ENCODE data around the gene TUB. TPM values are rescaled to one million over a fixed set of nuclear protein-coding genes. Genes with fewer than 3 reads are reported as not detected.
A peak's percentile ranks its signal among the peaks of the same experiment; 100 is the strongest.

TUB gene
- total and polyA plus RNA-seq, 5 donors from 2014 or later = 0.02 to 0.28 (median 0.27) TPM; not detected in 2

- H3K4me1 Mint-ChIP-seq = peaks cover 0 to 6% (median 0%) of the 10 kb centered on the region in 4 donors
- no peak overlapping the region for H3K4me3 Mint-ChIP-seq
- no peaks in the 10 kb centered on the region for H3K27me3 ChIP-seq (ENCODE audit: control insufficient read depth, insufficient read depth, low read length)
- DNase-seq = no peak
- no peaks in the 10 kb centered on the region for H3K9me3 Mint-ChIP-seq
- no peaks in the 10 kb centered on the region for H3K9me3 ChIP-seq (ENCODE audit: control insufficient read depth in 2 of 2, low read length in 2 of 2)
- no peak overlapping the region for H3K27ac Mint-ChIP-seq
- H3K27ac ChIP-seq (ENCODE audit: insufficient read depth, low read length, poor library complexity, severe bottlenecking) = no peak overlapping the region
- peaks cover 18% of the 10 kb centered on the region for H3K36me3 ChIP-seq (ENCODE audit: control insufficient read depth, insufficient read depth, low read length)
- no peaks in the 10 kb centered on the region for H3K27me3 Mint-ChIP-seq
- H3K4me1 ChIP-seq (ENCODE audit: control insufficient read depth, insufficient read depth, low read length, poor library complexity, severe bottlenecking) = no peaks in the 10 kb centered on the region
- no peak for ATAC-seq (ENCODE audit: low read depth in 2 of 2)
- H3K4me3 ChIP-seq (ENCODE audit: low read depth, low read length) = no peak overlapping the region
- H3K36me3 Mint-ChIP-seq = no peaks in the 10 kb centered on the region
These were observed 21.4 kb downstream of the TUB start for GRCh38 chr11:8102296-8102915.

- Histone ChIP-seq H3K27ac (ENCODE audit: insufficient read depth, low read length, poor library complexity, severe bottlenecking) (no peak overlapping the region), H3K36me3 (ENCODE audit: control insufficient read depth, insufficient read depth, low read length) (peaks cover 20% of the 10 kb centered on the region), H3K4me3 (ENCODE audit: low read depth, low read length) (no peak overlapping the region), H3K9me3 (ENCODE audit: control insufficient read depth in 2 of 2, low read length in 2 of 2) (no peaks in the 10 kb centered on the region), H3K4me1 (ENCODE audit: control insufficient read depth, insufficient read depth, low read length, poor library complexity, severe bottlenecking) (no peaks in the 10 kb centered on the region), H3K27me3 (ENCODE audit: control insufficient read depth, insufficient read depth, low read length) (no peaks in the 10 kb centered on the region)
- no peaks in the 10 kb centered on the region for H3K27me3 Mint-ChIP-seq
- H3K9me3 Mint-ChIP-seq = no peaks in the 10 kb centered on the region
- H3K4me1 Mint-ChIP-seq = peaks cover 0 to 6% (median 0%) of the 10 kb centered on the region in 4 donors
- no peaks in the 10 kb centered on the region for H3K36me3 Mint-ChIP-seq
- ATAC-seq (ENCODE audit: low read depth in 2 of 2) (no peak), DNase-seq (no peak)
- no peak overlapping the region for H3K27ac Mint-ChIP-seq
- H3K4me3 Mint-ChIP-seq = no peak overlapping the region
These were observed 22.0 kb downstream of the TUB start for GRCh38 chr11:8102965-8103364.

GRCh38 chr11:8103909-8104308 is 22.9 kb downstream of the TUB start:
- Mint-ChIP-seq H3K36me3 (no peaks in the 10 kb centered on the region), H3K9me3 (no peaks in the 10 kb centered on the region), H3K4me1 (peaks cover 0 to 6% (median 0%) of the 10 kb centered on the region in 4 donors), H3K4me3 (no peak overlapping the region), H3K27ac (no peak overlapping the region), H3K27me3 (no peaks in the 10 kb centered on the region)
- no peak overlapping the region for H3K27ac ChIP-seq (ENCODE audit: insufficient read depth, low read length, poor library complexity, severe bottlenecking)
- DNase-seq (no peak), ATAC-seq (ENCODE audit: low read depth in 2 of 2) (no peak)
- peaks cover 20% of the 10 kb centered on the region for H3K36me3 ChIP-seq (ENCODE audit: control insufficient read depth, insufficient read depth, low read length)
- no peaks in the 10 kb centered on the region for H3K9me3 ChIP-seq (ENCODE audit: control insufficient read depth in 2 of 2, low read length in 2 of 2)
- no peaks in the 10 kb centered on the region for H3K27me3 ChIP-seq (ENCODE audit: control insufficient read depth, insufficient read depth, low read length)
- H3K4me1 ChIP-seq (ENCODE audit: control insufficient read depth, insufficient read depth, low read length, poor library complexity, severe bottlenecking) = no peaks in the 10 kb centered on the region
- H3K4me3 ChIP-seq (ENCODE audit: low read depth, low read length) = no peak overlapping the region

- Histone ChIP-seq H3K4me3 (ENCODE audit: low read depth, low read length) (no peak overlapping the region), H3K4me1 (ENCODE audit: control insufficient read depth, insufficient read depth, low read length, poor library complexity, severe bottlenecking) (no peaks in the 10 kb centered on the region), H3K27ac (ENCODE audit: insufficient read depth, low read length, poor library complexity, severe bottlenecking) (no peak overlapping the region), H3K9me3 (ENCODE audit: control insufficient read depth in 2 of 2, low read length in 2 of 2) (no peaks in the 10 kb centered on the region), H3K36me3 (ENCODE audit: control insufficient read depth, insufficient read depth, low read length) (peaks cover 24% of the 10 kb centered on the region), H3K27me3 (ENCODE audit: control insufficient read depth, insufficient read depth, low read length) (no peaks in the 10 kb centered on the region)
- ATAC-seq (ENCODE audit: low read depth in 2 of 2) (no peak), DNase-seq (no peak)
- Mint-ChIP-seq H3K9me3 (no peaks in the 10 kb centered on the region), H3K27ac (peak overlapping the region in 1 of 3 donors; percentile 61), H3K4me1 (peaks cover 0 to 6% (median 0%) of the 10 kb centered on the region in 4 donors), H3K4me3 (no peak overlapping the region), H3K27me3 (no peaks in the 10 kb centered on the region), H3K36me3 (no peaks in the 10 kb centered on the region)
These were observed 24.1 kb downstream of the TUB start for GRCh38 chr11:8105133-8105532.

- Mint-ChIP-seq H3K4me3 (no peak overlapping the region), H3K9me3 (no peaks in the 10 kb centered on the region), H3K27me3 (no peaks in the 10 kb centered on the region), H3K4me1 (peaks cover 0 to 6% (median 0%) of the 10 kb centered on the region in 4 donors), H3K36me3 (no peaks in the 10 kb centered on the region), H3K27ac (peak overlapping the region in 1 of 3 donors; percentile 61)
- ATAC-seq (ENCODE audit: low read depth in 2 of 2) = no peak
- H3K4me3 ChIP-seq (ENCODE audit: low read depth, low read length) = no peak overlapping the region
- H3K9me3 ChIP-seq (ENCODE audit: control insufficient read depth in 2 of 2, low read length in 2 of 2) = no peaks in the 10 kb centered on the region
- H3K27me3 ChIP-seq (ENCODE audit: control insufficient read depth, insufficient read depth, low read length) = no peaks in the 10 kb centered on the region
- no peak for DNase-seq
- no peak overlapping the region for H3K27ac ChIP-seq (ENCODE audit: insufficient read depth, low read length, poor library complexity, severe bottlenecking)
- peaks cover 26% of the 10 kb centered on the region for H3K36me3 ChIP-seq (ENCODE audit: control insufficient read depth, insufficient read depth, low read length)
- no peaks in the 10 kb centered on the region for H3K4me1 ChIP-seq (ENCODE audit: control insufficient read depth, insufficient read depth, low read length, poor library complexity, severe bottlenecking)
These were observed 24.7 kb downstream of the TUB start for GRCh38 chr11:8105666-8106065.

- Histone ChIP-seq H3K27me3 (ENCODE audit: control insufficient read depth, insufficient read depth, low read length) (no peaks in the 10 kb centered on the region), H3K4me1 (ENCODE audit: control insufficient read depth, insufficient read depth, low read length, poor library complexity, severe bottlenecking) (no peaks in the 10 kb centered on the region), H3K4me3 (ENCODE audit: low read depth, low read length) (no peak overlapping the region), H3K27ac (ENCODE audit: insufficient read depth, low read length, poor library complexity, severe bottlenecking) (no peak overlapping the region), H3K36me3 (ENCODE audit: control insufficient read depth, insufficient read depth, low read length) (peaks cover 27% of the 10 kb centered on the region), H3K9me3 (ENCODE audit: control insufficient read depth in 2 of 2, low read length in 2 of 2) (no peaks in the 10 kb centered on the region)
- no peak overlapping the region for H3K4me3 Mint-ChIP-seq
- H3K4me1 Mint-ChIP-seq = peaks cover 0 to 6% (median 0%) of the 10 kb centered on the region in 4 donors
- peaks cover 5% of the 10 kb centered on the region for H3K36me3 Mint-ChIP-seq
- ATAC-seq (ENCODE audit: low read depth in 2 of 2) (no peak), DNase-seq (no peak)
- no peaks in the 10 kb centered on the region for H3K27me3 Mint-ChIP-seq
- H3K9me3 Mint-ChIP-seq = no peaks in the 10 kb centered on the region
- H3K27ac Mint-ChIP-seq = peak overlapping the region in 1 of 3 donors; percentile 8
These were observed 25.7 kb downstream of the TUB start for GRCh38 chr11:8106679-8107078.

GRCh38 chr11:8107642-8108041 is 26.6 kb downstream of the TUB start:
- Histone ChIP-seq H3K36me3 (ENCODE audit: control insufficient read depth, insufficient read depth, low read length) (peaks cover 24% of the 10 kb centered on the region), H3K4me1 (ENCODE audit: control insufficient read depth, insufficient read depth, low read length, poor library complexity, severe bottlenecking) (no peaks in the 10 kb centered on the region), H3K27ac (ENCODE audit: insufficient read depth, low read length, poor library complexity, severe bottlenecking) (no peak overlapping the region), H3K4me3 (ENCODE audit: low read depth, low read length) (no peak overlapping the region), H3K9me3 (ENCODE audit: control insufficient read depth in 2 of 2, low read length in 2 of 2) (no peaks in the 10 kb centered on the region), H3K27me3 (ENCODE audit: control insufficient read depth, insufficient read depth, low read length) (no peaks in the 10 kb centered on the region)
- Mint-ChIP-seq H3K27ac (no peak overlapping the region), H3K36me3 (peaks cover 5% of the 10 kb centered on the region), H3K4me3 (no peak overlapping the region), H3K4me1 (peaks cover 0 to 6% (median 0%) of the 10 kb centered on the region in 4 donors), H3K27me3 (no peaks in the 10 kb centered on the region), H3K9me3 (no peaks in the 10 kb centered on the region)
- no peak for ATAC-seq (ENCODE audit: low read depth in 2 of 2)
- no peak for DNase-seq

- Histone ChIP-seq H3K4me3 (ENCODE audit: low read depth, low read length) (no peak overlapping the region), H3K27ac (ENCODE audit: insufficient read depth, low read length, poor library complexity, severe bottlenecking) (no peak overlapping the region), H3K9me3 (ENCODE audit: control insufficient read depth in 2 of 2, low read length in 2 of 2) (no peaks in the 10 kb centered on the region), H3K4me1 (ENCODE audit: control insufficient read depth, insufficient read depth, low read length, poor library complexity, severe bottlenecking) (no peaks in the 10 kb centered on the region), H3K36me3 (ENCODE audit: control insufficient read depth, insufficient read depth, low read length) (peaks cover 24% of the 10 kb centered on the region), H3K27me3 (ENCODE audit: control insufficient read depth, insufficient read depth, low read length) (no peaks in the 10 kb centered on the region)
- ATAC-seq (ENCODE audit: low read depth in 2 of 2) (no peak), DNase-seq (no peak)
- Mint-ChIP-seq H3K4me3 (no peak overlapping the region), H3K27me3 (no peaks in the 10 kb centered on the region), H3K9me3 (peaks cover 0 to 4% (median 0%) of the 10 kb centered on the region in 7 donors), H3K36me3 (peaks cover 5% of the 10 kb centered on the region), H3K27ac (peak overlapping the region in 1 of 3 donors; percentile 5), H3K4me1 (peaks cover 0 to 6% (median 0%) of the 10 kb centered on the region in 4 donors)
These were observed 27.4 kb downstream of the TUB start for GRCh38 chr11:8108421-8108820.

Data from CD4-positive, CD25-positive, alpha-beta regulatory T cell (primary cell).